Kidney capillary endothelial cell (primary cell): ENCODE measurements around the gene TMEM117.
"Not testable (repeated sequence)": the region's sequence is repeated elsewhere in the genome, so short reads cannot be mapped to it uniquely, and the experiment has no call there.

Experiments used
- DNase-seq: peaks from one replicate; pipeline ENCODE4 v3.0.0-alpha.2; 2018; ENCODE audit warnings: low spot score

The TMEM117 gene

GRCh38 chr12:44100264-44100663 is 264.4 kb downstream of the TMEM117 start:
- no peak for DNase-seq

GRCh38 chr12:44101475-44101874 is 265.6 kb downstream of the TMEM117 start:
- DNase-seq, result no peak

GRCh38 chr12:44114906-44115305 is 279.0 kb downstream of the TMEM117 start:
- no peak for DNase-seq

- DNase-seq, result no peak
These were observed 281.5 kb downstream of the TMEM117 start for GRCh38 chr12:44117337-44117736.

GRCh38 chr12:44118946-44119345 is 283.1 kb downstream of the TMEM117 start:
- no peak for DNase-seq

GRCh38 chr12:44126806-44127205 is 290.9 kb downstream of the TMEM117 start:
- no peak for DNase-seq

GRCh38 chr12:44127966-44128710 is 292.3 kb downstream of the TMEM117 start:
- no peak for DNase-seq

- DNase-seq, result no peak
These were observed 307.3 kb downstream of the TMEM117 start for GRCh38 chr12:44143175-44143574.

GRCh38 chr12:44148936-44149335 is 313.1 kb downstream of the TMEM117 start:
- no peak for DNase-seq

- no peak for DNase-seq
These were observed 318.2 kb downstream of the TMEM117 start for GRCh38 chr12:44154128-44154527.

GRCh38 chr12:44155358-44155757 is 319.5 kb downstream of the TMEM117 start:
- no peak for DNase-seq

GRCh38 chr12:44157359-44157758 is 321.5 kb downstream of the TMEM117 start:
- no peak for DNase-seq

GRCh38 chr12:44158746-44159145 is 322.9 kb downstream of the TMEM117 start:
- no peak for DNase-seq

- DNase-seq, result no peak
These were observed 323.3 kb downstream of the TMEM117 start for GRCh38 chr12:44159216-44159615.

GRCh38 chr12:44159862-44160261 is 324.0 kb downstream of the TMEM117 start:
- no peak for DNase-seq

- no peak for DNase-seq
These were observed 327.1 kb downstream of the TMEM117 start for GRCh38 chr12:44162961-44163360.

- DNase-seq, result no peak
These were observed 338.2 kb downstream of the TMEM117 start for GRCh38 chr12:44174053-44174452.

- no peak for DNase-seq
These were observed 348.8 kb downstream of the TMEM117 start for GRCh38 chr12:44184499-44185206.

- no peak for DNase-seq
These were observed 357.4 kb downstream of the TMEM117 start for GRCh38 chr12:44193281-44193680.

- not testable (repeated sequence) for DNase-seq
These were observed 359.8 kb downstream of the TMEM117 start for GRCh38 chr12:44195719-44196118.

- DNase-seq, result no peak
These were observed 370.2 kb downstream of the TMEM117 start for GRCh38 chr12:44206045-44206444.

GRCh38 chr12:44217146-44217883 is 381.4 kb downstream of the TMEM117 start:
- DNase-seq, result no peak

- no peak for DNase-seq
These were observed 387.9 kb downstream of the TMEM117 start for GRCh38 chr12:44223736-44224135.
